ENCODE measurements around the gene SRGAP3.

DNA sequence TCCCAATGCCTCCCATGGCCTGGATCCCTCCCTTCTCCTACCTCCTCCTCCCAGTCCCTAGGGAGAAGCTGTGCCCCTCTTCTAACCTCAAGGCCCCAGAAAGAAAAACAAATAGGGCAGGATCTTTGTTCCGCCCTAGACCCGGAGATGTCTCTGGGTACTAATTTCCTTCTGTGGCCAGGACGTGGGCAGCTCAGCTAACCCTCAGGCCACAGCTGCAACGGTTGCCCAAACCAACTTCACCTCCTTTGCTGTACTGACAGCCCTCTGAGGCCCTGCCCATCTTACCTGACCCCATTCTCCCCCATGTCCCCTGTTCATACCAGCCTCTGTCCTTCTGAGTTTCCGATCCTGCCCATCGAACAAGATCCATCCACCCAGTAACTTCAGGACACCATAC lies 70.7 kb downstream of the SRGAP3 start:
- TF ChIP-seq, protein P1, sequence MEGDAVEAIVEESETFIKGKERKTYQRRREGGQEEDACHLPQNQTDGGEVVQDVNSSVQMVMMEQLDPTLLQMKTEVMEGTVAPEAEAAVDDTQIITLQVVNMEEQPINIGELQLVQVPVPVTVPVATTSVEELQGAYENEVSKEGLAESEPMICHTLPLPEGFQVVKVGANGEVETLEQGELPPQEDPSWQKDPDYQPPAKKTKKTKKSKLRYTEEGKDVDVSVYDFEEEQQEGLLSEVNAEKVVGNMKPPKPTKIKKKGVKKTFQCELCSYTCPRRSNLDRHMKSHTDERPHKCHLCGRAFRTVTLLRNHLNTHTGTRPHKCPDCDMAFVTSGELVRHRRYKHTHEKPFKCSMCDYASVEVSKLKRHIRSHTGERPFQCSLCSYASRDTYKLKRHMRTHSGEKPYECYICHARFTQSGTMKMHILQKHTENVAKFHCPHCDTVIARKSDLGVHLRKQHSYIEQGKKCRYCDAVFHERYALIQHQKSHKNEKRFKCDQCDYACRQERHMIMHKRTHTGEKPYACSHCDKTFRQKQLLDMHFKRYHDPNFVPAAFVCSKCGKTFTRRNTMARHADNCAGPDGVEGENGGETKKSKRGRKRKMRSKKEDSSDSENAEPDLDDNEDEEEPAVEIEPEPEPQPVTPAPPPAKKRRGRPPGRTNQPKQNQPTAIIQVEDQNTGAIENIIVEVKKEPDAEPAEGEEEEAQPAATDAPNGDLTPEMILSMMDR (conservative IDR thresholded peaks at IDR 0.05), result no peak
- no peak for TF ChIP-seq ZFX (IDR thresholded peaks at IDR 0.05)

All from C4-2B (cell line).